ENCODE results near the gene IL36B.

DNA sequence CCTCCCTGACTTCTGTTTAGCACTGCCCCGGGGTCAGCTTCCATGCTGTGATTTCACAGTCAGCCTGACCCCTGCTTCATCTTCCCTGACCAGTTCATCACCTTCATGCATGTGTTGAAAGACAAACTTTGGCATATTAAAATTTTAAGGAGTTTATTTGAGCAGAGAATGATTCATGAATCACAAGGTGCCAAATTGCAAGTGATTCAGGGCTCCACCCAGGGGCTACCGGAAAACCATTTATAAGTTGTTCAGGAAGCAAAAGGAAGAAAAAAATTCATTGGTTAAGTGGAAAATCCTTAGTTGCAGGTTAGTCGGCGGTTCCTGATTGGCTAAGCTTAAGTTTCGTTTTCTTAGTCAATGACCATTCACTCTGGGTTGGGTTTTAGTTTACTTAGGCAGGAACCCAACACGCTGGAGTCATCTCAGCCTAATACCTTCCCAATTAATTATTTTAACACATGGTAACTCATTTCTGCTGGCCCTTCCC, 25.7 kb upstream of the IL36B start:
- TF ChIP-seq, protein P1, sequence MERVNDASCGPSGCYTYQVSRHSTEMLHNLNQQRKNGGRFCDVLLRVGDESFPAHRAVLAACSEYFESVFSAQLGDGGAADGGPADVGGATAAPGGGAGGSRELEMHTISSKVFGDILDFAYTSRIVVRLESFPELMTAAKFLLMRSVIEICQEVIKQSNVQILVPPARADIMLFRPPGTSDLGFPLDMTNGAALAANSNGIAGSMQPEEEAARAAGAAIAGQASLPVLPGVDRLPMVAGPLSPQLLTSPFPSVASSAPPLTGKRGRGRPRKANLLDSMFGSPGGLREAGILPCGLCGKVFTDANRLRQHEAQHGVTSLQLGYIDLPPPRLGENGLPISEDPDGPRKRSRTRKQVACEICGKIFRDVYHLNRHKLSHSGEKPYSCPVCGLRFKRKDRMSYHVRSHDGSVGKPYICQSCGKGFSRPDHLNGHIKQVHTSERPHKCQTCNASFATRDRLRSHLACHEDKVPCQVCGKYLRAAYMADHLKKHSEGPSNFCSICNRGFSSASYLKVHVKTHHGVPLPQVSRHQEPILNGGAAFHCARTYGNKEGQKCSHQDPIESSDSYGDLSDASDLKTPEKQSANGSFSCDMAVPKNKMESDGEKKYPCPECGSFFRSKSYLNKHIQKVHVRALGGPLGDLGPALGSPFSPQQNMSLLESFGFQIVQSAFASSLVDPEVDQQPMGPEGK (CRISPR knock-in tag; IDR thresholded peaks at IDR 0.05; ENCODE audit: borderline replicate concordance) = no peak
- TF ChIP-seq, protein P2, sequence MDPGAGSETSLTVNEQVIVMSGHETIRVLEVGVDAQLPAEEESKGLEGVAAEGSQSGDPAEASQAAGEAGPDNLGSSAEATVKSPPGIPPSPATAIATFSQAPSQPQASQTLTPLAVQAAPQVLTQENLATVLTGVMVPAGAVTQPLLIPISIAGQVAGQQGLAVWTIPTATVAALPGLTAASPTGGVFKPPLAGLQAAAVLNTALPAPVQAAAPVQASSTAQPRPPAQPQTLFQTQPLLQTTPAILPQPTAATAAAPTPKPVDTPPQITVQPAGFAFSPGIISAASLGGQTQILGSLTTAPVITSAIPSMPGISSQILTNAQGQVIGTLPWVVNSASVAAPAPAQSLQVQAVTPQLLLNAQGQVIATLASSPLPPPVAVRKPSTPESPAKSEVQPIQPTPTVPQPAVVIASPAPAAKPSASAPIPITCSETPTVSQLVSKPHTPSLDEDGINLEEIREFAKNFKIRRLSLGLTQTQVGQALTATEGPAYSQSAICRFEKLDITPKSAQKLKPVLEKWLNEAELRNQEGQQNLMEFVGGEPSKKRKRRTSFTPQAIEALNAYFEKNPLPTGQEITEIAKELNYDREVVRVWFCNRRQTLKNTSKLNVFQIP (CRISPR knock-in tag; IDR thresholded peaks at IDR 0.05; ENCODE audit: borderline replicate concordance, low read depth) = no peak
- TF ChIP-seq CSDC2 (CRISPR knock-in tag; IDR thresholded peaks at IDR 0.05) (no peak), ZFP3 (CRISPR knock-in tag; IDR thresholded peaks at IDR 0.05) (no peak), RARB (CRISPR knock-in tag; IDR thresholded peaks at IDR 0.05) (no peak), ZFP30 (CRISPR knock-in tag; IDR thresholded peaks at IDR 0.05) (no peak), GLIS3 (CRISPR knock-in tag; IDR thresholded peaks at IDR 0.05) (no peak)
- TF ChIP-seq, protein P3, sequence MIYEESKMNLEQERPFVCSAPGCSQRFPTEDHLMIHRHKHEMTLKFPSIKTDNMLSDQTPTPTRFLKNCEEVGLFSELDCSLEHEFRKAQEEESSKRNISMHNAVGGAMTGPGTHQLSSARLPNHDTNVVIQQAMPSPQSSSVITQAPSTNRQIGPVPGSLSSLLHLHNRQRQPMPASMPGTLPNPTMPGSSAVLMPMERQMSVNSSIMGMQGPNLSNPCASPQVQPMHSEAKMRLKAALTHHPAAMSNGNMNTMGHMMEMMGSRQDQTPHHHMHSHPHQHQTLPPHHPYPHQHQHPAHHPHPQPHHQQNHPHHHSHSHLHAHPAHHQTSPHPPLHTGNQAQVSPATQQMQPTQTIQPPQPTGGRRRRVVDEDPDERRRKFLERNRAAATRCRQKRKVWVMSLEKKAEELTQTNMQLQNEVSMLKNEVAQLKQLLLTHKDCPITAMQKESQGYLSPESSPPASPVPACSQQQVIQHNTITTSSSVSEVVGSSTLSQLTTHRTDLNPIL (CRISPR knock-in tag; IDR thresholded peaks at IDR 0.05; ENCODE audit: low read depth) = no peak
- TF ChIP-seq, protein P4, sequence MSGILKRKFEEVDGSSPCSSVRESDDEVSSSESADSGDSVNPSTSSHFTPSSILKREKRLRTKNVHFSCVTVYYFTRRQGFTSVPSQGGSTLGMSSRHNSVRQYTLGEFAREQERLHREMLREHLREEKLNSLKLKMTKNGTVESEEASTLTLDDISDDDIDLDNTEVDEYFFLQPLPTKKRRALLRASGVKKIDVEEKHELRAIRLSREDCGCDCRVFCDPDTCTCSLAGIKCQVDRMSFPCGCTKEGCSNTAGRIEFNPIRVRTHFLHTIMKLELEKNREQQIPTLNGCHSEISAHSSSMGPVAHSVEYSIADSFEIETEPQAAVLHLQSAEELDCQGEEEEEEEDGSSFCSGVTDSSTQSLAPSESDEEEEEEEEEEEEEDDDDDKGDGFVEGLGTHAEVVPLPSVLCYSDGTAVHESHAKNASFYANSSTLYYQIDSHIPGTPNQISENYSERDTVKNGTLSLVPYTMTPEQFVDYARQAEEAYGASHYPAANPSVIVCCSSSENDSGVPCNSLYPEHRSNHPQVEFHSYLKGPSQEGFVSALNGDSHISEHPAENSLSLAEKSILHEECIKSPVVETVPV (CRISPR knock-in tag; IDR thresholded peaks at IDR 0.05) = no peak
